Ovary (tissue), 3 donors: ENCODE measurements around the gene PTPA.

ENCODE experiments used
- EP300 ChIP-seq: sonication (generic); formaldehyde crosslinking; IDR thresholded peaks from one replicate; pipeline ENCODE4 v1.6.1; 2017; ENCODE audit warnings: antibody characterized with exemption
- TF ChIP-seq, protein P1 (sequence below), 3 donors: fragments of 450-650 bp in 2 of 3; fragments of 200-600 bp in 1 of 3; IDR thresholded peaks; one replicate each; pipeline versions ENCODE4 v1.5.1 to v1.8.0; 2016 to 2022; ENCODE audit warnings: antibody characterized with exemption in 3 of 3, mild to moderate bottlenecking in 1 of 3
- donor health status: DM: no; HTN: no; CAD: no.

- TF ChIP-seq, protein P1, sequence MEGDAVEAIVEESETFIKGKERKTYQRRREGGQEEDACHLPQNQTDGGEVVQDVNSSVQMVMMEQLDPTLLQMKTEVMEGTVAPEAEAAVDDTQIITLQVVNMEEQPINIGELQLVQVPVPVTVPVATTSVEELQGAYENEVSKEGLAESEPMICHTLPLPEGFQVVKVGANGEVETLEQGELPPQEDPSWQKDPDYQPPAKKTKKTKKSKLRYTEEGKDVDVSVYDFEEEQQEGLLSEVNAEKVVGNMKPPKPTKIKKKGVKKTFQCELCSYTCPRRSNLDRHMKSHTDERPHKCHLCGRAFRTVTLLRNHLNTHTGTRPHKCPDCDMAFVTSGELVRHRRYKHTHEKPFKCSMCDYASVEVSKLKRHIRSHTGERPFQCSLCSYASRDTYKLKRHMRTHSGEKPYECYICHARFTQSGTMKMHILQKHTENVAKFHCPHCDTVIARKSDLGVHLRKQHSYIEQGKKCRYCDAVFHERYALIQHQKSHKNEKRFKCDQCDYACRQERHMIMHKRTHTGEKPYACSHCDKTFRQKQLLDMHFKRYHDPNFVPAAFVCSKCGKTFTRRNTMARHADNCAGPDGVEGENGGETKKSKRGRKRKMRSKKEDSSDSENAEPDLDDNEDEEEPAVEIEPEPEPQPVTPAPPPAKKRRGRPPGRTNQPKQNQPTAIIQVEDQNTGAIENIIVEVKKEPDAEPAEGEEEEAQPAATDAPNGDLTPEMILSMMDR (IDR thresholded peaks at IDR 0.05) = no peak
- no peak for TF ChIP-seq EP300
Measured at GRCh38 chr9:129161534-129161837, 50.3 kb downstream of the PTPA start.
